HG03095 (cell line): ENCODE measurements around the gene CTBP2.

ENCODE experiments used
- ATAC-seq: cut with Tn5 transposase; IDR thresholded peaks from one replicate; pipeline ENCODE4 v1.9.1; 2021; ENCODE audit warnings: moderate library complexity; ENCODE audit not compliant: unreplicated experiment

The CTBP2 gene

DNA sequence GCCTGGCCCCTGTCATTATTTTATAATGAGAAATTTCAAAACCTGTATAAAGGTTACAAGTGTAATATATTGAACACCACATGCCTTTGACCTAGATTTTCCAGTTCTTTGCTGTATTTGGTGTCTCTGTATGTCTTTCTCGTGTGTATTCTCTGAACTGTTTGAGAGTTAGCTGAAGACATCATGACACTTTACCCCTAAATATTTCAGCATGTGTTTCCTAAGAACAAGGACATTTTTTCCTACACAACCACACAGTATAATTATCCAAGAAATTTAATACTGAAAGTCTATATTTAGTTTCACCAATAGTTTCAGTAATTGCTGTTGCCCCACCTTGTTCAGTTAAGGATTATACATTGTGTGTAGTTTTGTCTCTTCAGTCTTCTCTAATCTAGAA lies 203.6 kb downstream of the CTBP2 start:
- no peak for ATAC-seq

DNA sequence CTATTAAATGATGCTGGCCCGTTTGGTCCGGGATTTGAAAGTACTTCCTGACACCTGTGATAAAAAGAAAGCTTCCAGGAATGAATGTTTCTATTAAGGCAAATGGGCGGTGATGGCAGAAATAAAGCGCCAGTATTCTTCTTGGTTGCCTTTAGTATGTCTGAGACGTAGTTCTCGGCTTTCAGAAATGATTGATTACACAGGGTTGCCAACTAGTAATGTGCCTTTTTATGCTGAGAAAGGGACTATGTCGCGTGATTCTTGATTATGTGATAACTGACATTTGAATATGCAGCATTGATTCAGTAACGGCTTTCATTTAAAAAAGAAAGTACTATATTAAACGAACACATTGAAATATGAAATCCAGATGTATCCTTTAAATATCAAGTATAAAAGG lies 204.5 kb downstream of the CTBP2 start:
- ATAC-seq, result no peak

DNA sequence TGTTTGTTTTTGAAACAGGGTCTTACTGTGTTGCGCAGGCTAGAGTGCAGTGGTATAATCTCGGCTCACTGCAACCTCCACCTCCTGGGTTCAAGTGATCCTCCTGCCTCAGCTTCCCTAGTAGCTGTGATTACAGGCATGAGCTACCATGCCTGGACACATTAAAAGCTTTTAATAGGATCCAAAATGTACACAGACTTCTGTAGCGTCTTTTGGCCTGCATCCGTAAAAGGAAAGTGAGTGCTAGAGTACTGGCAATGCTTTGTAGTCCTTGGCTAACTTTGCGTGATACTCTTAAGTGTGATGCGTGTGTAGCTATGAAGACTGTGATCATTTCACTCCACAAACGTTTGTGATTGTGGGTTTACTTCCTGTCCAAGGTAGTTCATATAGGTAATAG lies 205.1 kb downstream of the CTBP2 start:
- no peak for ATAC-seq

DNA sequence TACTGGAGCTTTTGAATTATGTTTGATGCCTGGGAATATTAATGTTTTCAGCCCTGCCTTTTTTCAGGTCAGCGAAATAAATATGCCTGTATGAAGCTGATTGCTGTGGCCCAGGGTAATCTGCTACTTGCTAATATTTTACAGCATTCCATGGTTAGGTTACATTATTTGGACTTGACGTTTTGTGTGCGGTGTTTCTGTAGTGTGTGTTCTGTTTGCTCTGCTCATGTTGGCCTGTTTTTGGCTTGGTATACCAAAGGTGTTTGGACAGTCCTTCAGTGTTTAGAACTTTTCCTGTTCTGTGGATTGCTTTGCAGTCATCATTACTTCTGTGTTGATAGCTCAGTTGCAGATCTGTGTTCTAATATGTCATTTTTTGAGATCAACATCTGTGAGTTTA lies 206.9 kb downstream of the CTBP2 start:
- no peak for ATAC-seq

DNA sequence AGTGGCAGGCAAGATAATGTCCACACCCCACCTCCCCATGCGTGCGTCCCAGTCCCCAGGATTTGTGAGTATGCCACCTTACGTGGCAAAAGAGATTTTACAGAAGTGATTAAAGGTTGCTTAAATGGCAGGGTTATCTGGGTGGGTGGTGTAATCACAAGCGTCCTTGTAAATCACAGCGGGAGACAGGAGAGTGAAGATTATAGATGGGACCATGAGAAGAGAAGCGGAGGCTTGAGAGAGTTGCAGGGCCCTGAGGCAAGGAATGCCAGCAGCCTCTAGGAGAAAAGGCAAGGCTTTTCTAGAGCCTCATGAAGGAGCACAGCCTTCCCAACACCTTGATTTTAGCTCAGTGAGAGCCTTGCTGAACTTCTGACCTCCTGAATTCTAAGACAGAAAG lies 208.2 kb downstream of the CTBP2 start:
- ATAC-seq, result no peak

DNA sequence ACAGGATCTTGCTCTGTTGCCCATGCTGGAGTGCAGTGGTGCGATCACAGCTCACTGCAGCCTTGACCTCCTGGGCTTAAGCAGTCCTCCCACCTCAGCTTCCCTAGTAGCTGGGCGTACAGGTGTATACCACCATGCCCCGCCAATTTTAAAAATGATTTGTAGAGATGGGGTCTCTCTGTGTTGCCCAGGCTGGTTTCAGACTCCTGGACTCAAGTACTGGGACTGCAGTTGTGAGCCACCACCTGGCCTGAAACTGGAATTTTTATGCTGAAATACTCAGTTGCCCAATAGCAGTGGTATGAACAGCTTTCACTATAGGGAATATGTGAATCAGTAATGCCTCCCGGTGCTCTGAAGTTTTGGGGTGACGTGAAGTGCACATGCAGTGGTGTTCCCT lies 210.8 kb downstream of the CTBP2 start:
- no peak for ATAC-seq

DNA sequence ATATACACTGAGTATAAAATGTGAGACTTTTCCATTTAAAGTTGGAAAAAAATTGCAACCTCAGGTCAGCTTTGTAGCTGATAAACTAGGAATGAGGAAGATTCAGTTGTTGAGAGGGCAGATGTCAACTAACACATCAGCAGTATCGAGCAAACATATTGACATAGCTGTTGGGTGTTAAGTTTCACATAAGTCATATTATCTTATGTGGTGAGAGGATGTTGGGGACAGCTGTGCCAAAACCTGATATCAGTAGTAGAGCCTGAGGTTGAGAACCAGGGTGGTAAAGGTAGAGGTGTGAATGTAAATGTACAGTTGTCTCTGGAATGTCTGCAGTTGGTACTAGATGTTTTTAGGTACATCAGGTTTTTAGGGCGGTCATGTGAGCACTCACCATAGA lies 213.4 kb downstream of the CTBP2 start:
- ATAC-seq, result no peak

DNA sequence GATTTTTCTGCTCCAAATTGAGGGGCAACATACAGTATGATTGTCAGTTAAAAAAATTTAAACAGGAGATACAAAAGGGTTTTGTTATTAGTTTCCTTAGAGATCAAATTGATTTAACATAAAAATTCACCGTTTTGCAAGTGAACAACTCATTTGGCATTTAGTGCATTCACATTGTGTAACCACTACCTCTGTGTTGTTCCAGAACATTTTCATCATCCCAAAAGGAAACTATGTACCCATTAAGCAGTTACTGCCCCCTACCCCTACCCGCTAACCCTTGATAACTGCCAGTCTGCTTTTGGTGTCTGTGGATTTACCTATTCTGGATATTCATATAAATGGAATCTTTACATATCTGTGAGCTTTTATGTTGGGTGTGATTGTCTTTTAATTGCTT lies 215.4 kb downstream of the CTBP2 start:
- no peak for ATAC-seq

DNA sequence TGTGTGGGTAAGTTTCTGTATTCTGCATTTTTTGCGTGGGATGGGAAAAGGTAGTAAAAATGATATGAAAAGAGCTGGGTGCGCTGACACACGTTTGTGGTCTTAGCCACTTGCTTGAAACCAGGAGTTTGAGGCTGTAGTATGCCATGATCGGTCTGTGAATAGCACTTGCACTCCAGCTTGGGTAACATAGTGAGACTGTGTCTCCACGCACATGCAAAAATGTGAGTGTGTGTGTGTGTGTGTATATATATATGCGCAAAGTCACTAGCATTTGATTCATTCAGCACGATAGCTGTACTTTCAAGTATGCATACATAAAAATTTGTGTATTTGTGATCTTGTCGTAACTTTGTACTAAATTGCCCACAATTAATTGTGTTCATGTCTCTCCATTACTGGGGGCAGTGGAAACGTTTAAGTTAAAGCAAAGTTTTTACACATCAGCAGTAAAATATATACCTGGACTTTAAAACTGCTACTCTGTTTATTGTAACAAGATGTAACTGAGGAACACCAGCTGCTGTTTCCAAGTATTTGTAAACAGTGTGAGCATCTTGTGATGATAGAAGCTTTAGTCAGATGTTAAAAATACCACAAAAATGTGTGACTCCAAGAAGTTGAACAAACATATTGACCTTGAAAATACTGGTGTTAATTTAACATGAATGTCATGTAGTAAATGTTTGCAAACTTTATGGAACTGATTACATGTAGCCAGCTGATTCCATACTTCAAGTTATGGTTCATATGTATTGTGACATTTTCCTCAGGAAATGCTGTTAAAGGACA lies 216.9 kb downstream of the CTBP2 start:
- no peak for ATAC-seq

DNA sequence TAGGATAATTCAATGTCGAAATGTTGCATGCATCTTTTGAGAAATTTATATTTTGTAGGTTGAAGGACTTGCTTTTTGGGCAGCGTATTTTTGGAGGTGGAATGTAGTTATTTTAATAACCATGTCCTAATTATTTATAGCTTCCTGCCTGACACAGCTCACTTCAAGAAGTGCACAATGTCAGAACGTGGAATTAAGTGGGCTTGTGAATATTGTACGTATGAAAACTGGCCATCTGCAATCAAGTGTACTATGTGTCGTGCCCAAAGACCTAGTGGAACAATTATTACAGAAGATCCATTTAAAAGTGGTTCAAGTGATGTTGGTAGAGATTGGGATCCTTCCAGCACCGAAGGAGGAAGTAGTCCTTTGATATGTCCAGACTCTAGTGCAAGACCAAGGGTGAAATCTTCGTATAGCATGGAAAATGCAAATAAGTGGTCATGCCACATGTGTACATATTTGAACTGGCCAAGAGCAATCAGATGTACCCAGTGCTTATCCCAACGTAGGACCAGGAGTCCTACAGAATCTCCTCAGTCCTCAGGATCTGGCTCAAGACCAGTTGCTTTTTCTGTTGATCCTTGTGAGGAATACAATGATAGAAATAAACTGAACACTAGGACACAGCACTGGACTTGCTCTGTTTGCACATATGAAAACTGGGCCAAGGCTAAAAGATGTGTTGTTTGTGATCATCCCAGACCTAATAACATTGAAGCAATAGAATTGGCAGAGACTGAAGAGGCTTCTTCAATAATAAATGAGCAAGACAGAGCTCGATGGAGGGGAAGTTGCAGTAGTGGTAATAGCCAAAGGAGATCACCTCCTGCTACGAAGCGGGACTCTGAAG lies 217.8 kb downstream of the CTBP2 start:
- no peak for ATAC-seq

DNA sequence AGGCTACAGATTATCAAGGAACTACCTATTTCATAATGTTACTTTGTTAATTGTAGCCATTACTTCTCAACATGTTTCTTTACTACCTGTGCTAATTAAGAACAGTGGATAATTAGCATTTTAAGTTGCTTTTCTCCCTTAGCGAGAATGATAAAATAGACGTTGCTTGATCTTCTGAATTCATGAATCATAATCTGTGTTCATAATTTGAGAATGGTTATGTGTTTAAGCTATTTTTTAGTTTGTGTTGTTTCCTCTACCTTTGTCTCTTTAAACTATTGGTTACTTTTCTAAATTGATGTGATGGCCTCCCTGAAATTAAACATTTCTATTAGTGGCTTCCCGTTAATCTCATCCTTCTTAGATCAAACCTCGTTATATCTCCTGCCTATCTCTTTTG lies 218.5 kb downstream of the CTBP2 start, which contains the start of gene ZRANB1:
Gene ZRANB1 (plus strand): TSS at position 301 of the 400 bp plus-strand sequence. CDS start 371 bp downstream, outside the sequence.
- ATAC-seq, result no peak

DNA sequence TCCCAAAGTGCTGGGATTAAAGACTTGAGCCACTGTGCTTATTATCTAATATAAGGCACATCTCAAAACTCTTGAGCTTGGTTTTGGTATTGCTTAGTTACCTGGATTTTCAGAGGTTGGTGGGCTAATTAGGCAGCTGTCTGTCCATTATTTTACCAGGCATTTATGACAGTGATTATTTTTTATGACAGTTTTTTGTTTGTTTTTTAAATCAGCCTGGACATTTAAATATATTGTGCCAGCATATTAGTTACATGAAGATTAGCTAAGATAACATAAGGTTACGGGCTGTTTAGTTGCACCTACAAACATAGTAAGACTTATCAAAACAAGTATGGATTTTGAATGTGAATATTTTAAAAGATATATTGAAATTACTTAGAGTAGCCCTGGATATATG lies 221.1 kb downstream of the CTBP2 start:
- ATAC-seq, result no peak

DNA sequence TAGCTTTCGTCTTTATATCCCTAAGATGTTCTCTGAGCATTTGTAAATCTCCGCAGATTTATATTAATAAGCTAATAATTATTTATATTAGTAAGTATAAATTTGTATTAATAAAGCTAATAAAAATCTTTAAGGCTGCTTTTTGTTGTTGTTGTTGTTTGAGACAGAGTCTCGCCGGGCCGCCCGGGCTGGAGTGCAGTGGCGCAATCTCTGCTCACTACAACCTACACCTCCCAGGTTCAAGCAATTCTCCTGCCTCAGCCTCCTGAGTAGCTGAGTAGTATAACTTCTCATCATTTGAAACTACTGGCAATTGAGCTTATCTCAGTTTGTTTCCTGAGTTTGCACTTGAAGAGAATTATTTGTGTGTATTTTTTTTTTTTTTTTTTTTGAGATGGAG lies 223.6 kb downstream of the CTBP2 start:
- no peak for ATAC-seq

DNA sequence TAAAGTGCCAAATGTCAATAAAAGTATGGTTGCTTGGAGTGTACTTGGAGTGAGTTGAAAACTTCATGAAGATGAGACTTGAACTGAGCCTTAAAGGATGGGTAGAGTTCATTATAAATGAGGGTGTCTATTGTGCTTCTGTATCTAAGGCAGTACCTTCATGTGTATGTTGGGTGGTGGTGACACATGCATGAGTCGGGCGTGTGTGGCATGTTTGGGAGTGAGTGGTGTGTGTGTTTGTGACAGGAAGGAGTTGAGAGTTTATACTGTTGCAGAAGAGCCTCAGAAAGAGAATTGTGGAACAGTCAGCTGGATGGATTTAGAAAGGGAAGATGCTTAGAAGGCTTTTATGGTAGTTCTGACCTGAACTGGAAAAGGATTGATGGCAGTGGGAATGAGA lies 224.4 kb downstream of the CTBP2 start:
- no peak for ATAC-seq
